Epithelial cell of prostate (primary cell): ENCODE data around the gene ENDOV.

ENCODE experiments used
- DNase-seq: peaks from one replicate; pipeline ENCODE4 v3.0.0-alpha.2; 2011; ENCODE audit warnings: low read depth, low spot score
- H3K27ac ChIP-seq: fragments of 450-650 bp; 2 replicates; pipeline ENCODE4 v1.5.1; 2017; ENCODE audit warnings: mild to moderate bottlenecking

The ENDOV gene

GRCh38 chr17:80429356-80430275 is 14.6 kb downstream of the ENDOV start:
- DNase-seq: no peak
- H3K27ac ChIP-seq: no peak overlapping the region

- H3K27ac ChIP-seq: no peak overlapping the region
- DNase-seq: no peak
Observed at GRCh38 chr17:80430446-80431245, 15.7 kb downstream of the ENDOV start.

- DNase-seq: no peak
- H3K27ac ChIP-seq: no peak overlapping the region
Observed at GRCh38 chr17:80431246-80432195, 16.6 kb downstream of the ENDOV start.

GRCh38 chr17:80432350-80432955 is 17.5 kb downstream of the ENDOV start:
- H3K27ac ChIP-seq: no peak overlapping the region

GRCh38 chr17:80432961-80433550 is 18.1 kb downstream of the ENDOV start:
- H3K27ac ChIP-seq: no peak overlapping the region
- no peak for DNase-seq

More at GRCh38 chr17:80432350-80432955, 17.5 kb downstream of the ENDOV start:
- no peak for DNase-seq

- H3K27ac ChIP-seq: no peak overlapping the region
- no peak for DNase-seq
Observed at GRCh38 chr17:80433916-80434666, 19.1 kb downstream of the ENDOV start.

- no peak overlapping the region for H3K27ac ChIP-seq
- DNase-seq: no peak
Observed at GRCh38 chr17:80437532-80437931, 22.6 kb downstream of the ENDOV start.

- no peak overlapping the region for H3K27ac ChIP-seq
- DNase-seq: no peak
Observed at GRCh38 chr17:80438806-80439205, 23.8 kb downstream of the ENDOV start.

GRCh38 chr17:80439499-80439898 is 24.5 kb downstream of the ENDOV start:
- no peak overlapping the region for H3K27ac ChIP-seq
- no peak for DNase-seq

- no peak overlapping the region for H3K27ac ChIP-seq
- no peak for DNase-seq
Observed at GRCh38 chr17:80441133-80441578, 26.2 kb downstream of the ENDOV start.

- no peak for DNase-seq
- H3K27ac ChIP-seq: no peak overlapping the region
Observed at GRCh38 chr17:80441598-80442322, 26.8 kb downstream of the ENDOV start.

GRCh38 chr17:80442323-80442659 is 27.3 kb downstream of the ENDOV start:
- no peak overlapping the region for H3K27ac ChIP-seq
- DNase-seq: no peak

- DNase-seq: no peak
Observed at GRCh38 chr17:80442764-80443163, 27.8 kb downstream of the ENDOV start.

GRCh38 chr17:80443498-80443897 is 28.5 kb downstream of the ENDOV start:
- DNase-seq: no peak

More at GRCh38 chr17:80442764-80443163, 27.8 kb downstream of the ENDOV start:
- no peak overlapping the region for H3K27ac ChIP-seq

GRCh38 chr17:80443916-80444643 is 29.1 kb downstream of the ENDOV start:
- H3K27ac ChIP-seq: no peak overlapping the region
- DNase-seq: no peak

More at GRCh38 chr17:80443498-80443897, 28.5 kb downstream of the ENDOV start:
- no peak overlapping the region for H3K27ac ChIP-seq

- no peak for DNase-seq
- no peak overlapping the region for H3K27ac ChIP-seq
Observed at GRCh38 chr17:80444644-80444979, 29.6 kb downstream of the ENDOV start.

- no peak for DNase-seq
- H3K27ac ChIP-seq: no peak overlapping the region
Observed at GRCh38 chr17:80445007-80445725, 30.2 kb downstream of the ENDOV start.
